Measurements from ENCODE around the gene MRC1. TPM values are rescaled to one million over a fixed set of nuclear protein-coding genes. Genes with fewer than 3 reads are reported as not detected.

The MRC1 gene
- total RNA-seq, 4 donors from 2014 or later: 8.1 to 22.0 (median 11.1) TPM

GRCh38 chr10:17831896-17832295 lies 22.7 kb downstream of the MRC1 start:
- no peak for DNase-seq
- Histone ChIP-seq H3K4me3 (no peak overlapping the region), H3K27ac (no peak overlapping the region), H3K36me3 (no peaks in the 10 kb centered on the region), H3K27me3 (no peaks in the 10 kb centered on the region), H3K4me1 (peaks cover 0 to 5% (median 0%) of the 10 kb centered on the region in 4 donors), H3K9me3 (no peaks in the 10 kb centered on the region)
- TF ChIP-seq POLR2A (IDR thresholded peaks at IDR 0.05) (no peak), CTCF (IDR thresholded peaks at IDR 0.05) (no peak)

- H3K9me3 ChIP-seq: no peaks in the 10 kb centered on the region
- H3K36me3 ChIP-seq: no peaks in the 10 kb centered on the region
- TF ChIP-seq POLR2A (IDR thresholded peaks at IDR 0.05) (no peak), CTCF (IDR thresholded peaks at IDR 0.05) (no peak)
- no peak overlapping the region for H3K4me3 ChIP-seq
- no peaks in the 10 kb centered on the region for H3K27me3 ChIP-seq
- no peak overlapping the region for H3K27ac ChIP-seq
- peaks cover 0 to 8% (median 0%) of the 10 kb centered on the region in 4 donors for H3K4me1 ChIP-seq
- DNase-seq: no peak
These were observed 24.5 kb downstream of the MRC1 start for GRCh38 chr10:17833656-17834055.

- TF ChIP-seq CTCF (IDR thresholded peaks at IDR 0.05) (no peak), POLR2A (IDR thresholded peaks at IDR 0.05) (no peak)
- Histone ChIP-seq H3K27me3 (no peaks in the 10 kb centered on the region), H3K27ac (no peak overlapping the region), H3K9me3 (no peaks in the 10 kb centered on the region), H3K36me3 (no peaks in the 10 kb centered on the region), H3K4me3 (no peak overlapping the region), H3K4me1 (peaks cover 0 to 8% (median 0%) of the 10 kb centered on the region in 4 donors)
- no peak for DNase-seq
These were observed 26.5 kb downstream of the MRC1 start for GRCh38 chr10:17835688-17836087.

GRCh38 chr10:17836942-17837341 lies 27.8 kb downstream of the MRC1 start:
- Histone ChIP-seq H3K36me3 (no peaks in the 10 kb centered on the region), H3K9me3 (no peaks in the 10 kb centered on the region), H3K27ac (no peak overlapping the region), H3K4me3 (peak overlapping the region in 3 of 4 donors; percentile 2 to 34 (median 16)), H3K27me3 (no peaks in the 10 kb centered on the region), H3K4me1 (peaks cover 0 to 8% (median 0%) of the 10 kb centered on the region in 4 donors)
- DNase-seq: peak in 2 of 3 donors; percentile 61 to 74
- TF ChIP-seq POLR2A (IDR thresholded peaks at IDR 0.05) (no peak), CTCF (IDR thresholded peaks at IDR 0.05) (no peak)

- no peak overlapping the region for H3K4me3 ChIP-seq
- peaks cover 0 to 8% (median 0%) of the 10 kb centered on the region in 4 donors for H3K4me1 ChIP-seq
- H3K36me3 ChIP-seq: no peaks in the 10 kb centered on the region
- DNase-seq: no peak
- H3K27me3 ChIP-seq: no peaks in the 10 kb centered on the region
- TF ChIP-seq POLR2A (IDR thresholded peaks at IDR 0.05) (no peak), CTCF (IDR thresholded peaks at IDR 0.05) (no peak)
- no peaks in the 10 kb centered on the region for H3K9me3 ChIP-seq
- H3K27ac ChIP-seq: no peak overlapping the region
These were observed 29.0 kb downstream of the MRC1 start for GRCh38 chr10:17838080-17838648.

All from Peyer's patch (tissue), 4 donors.